ENCODE data around the gene AGAP2.

AGAP2 gene

DNA sequence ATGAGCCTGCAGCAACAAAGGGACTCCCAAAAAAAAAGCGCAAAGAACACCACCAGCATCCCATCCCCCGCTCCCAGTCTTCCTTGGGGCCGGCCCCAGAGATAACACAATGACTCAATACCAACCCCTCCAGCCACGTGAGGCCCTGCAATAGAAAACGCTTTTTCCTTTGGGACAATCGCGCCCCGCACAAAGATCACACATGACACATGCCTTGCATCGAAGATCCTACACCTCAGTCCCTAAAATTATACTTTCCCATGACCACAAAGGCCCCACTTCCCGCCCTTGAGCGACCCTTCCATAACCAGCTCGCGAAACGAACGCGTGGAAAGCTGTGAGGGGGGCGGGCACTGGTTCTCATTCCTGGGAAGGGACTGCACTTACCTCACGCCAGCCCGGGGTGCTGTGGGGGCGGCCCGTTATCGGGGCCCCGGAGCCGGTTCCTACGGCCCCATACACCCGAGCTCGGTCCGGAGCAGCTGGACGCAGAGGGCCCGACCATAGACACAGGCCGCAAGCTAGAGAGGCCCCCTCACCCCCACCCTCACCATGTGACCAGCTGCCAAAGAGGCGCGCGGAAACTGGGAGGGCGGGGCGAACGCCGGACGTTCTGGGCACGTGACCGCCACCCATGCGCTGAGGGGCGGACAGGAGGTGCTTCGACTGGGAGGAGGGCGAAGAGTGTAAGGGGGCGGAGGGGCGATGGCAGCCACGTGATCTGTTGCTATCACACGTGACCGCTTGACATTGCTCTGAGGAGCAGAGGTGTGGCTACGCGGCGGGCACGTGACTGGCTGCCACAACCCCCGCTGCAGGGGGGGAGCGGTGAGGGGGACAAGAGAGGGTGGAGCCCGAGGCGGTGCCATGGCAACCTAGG is 13.5 kb upstream of the AGAP2 start, which contains the start of gene CDK4:
TSS of gene CDK4 (minus strand) at position 523 of the 880 bp plus-strand sequence. CDS start 593 bp downstream, outside the sequence.
- peak within 1 kb of the TSS; percentile 96 for H3K9ac ChIP-seq (ENCODE audit: low read depth, low read length)
- peaks cover 32% of the 10 kb centered on the region for H3K27me3 ChIP-seq (ENCODE audit: control insufficient read depth, insufficient read depth, low read length)
- H3K9me3 ChIP-seq (ENCODE audit: control insufficient read depth, insufficient read depth, low read length): no peaks in the 10 kb centered on the region
- H3K4me1 ChIP-seq (ENCODE audit: control insufficient read depth, insufficient read depth, low read length): peaks cover 26% of the 10 kb centered on the region
- H3K27ac ChIP-seq (ENCODE audit: low read depth, low read length): peak within 1 kb of the TSS; percentile 90
- peaks cover 35% of the 10 kb centered on the region for H3K36me3 ChIP-seq (ENCODE audit: control insufficient read depth, insufficient read depth, low read length)
- H3K4me3 ChIP-seq (ENCODE audit: low read depth, low read length): peak within 1 kb of the TSS; percentile 91

DNA sequence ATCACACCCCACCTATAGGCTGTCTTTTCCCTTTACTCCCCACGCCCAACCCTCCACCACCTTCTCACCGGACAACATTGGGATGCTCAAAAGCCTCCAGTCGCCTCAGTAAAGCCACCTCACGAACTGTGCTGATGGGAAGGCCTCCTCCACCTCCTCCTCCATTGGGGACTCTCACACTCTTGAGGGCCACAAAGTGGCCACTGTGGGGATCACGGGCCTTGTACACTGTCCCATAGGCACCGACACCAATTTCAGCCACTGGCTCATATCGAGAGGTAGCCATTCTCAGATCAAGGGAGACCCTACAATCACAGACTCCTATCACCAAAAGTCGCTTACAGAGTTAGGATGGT is 12.9 kb upstream of the AGAP2 start:
- H3K27me3 ChIP-seq (ENCODE audit: control insufficient read depth, insufficient read depth, low read length): peaks cover 25% of the 10 kb centered on the region
- H3K9ac ChIP-seq (ENCODE audit: low read depth, low read length): peak overlapping the region; percentile 96
- peaks cover 41% of the 10 kb centered on the region for H3K36me3 ChIP-seq (ENCODE audit: control insufficient read depth, insufficient read depth, low read length)
- H3K9me3 ChIP-seq (ENCODE audit: control insufficient read depth, insufficient read depth, low read length): no peaks in the 10 kb centered on the region
- peak overlapping the region; percentile 91 for H3K4me3 ChIP-seq (ENCODE audit: low read depth, low read length)
- peaks cover 26% of the 10 kb centered on the region for H3K4me1 ChIP-seq (ENCODE audit: control insufficient read depth, insufficient read depth, low read length)
- H3K27ac ChIP-seq (ENCODE audit: low read depth, low read length): peak overlapping the region; percentile 90

DNA sequence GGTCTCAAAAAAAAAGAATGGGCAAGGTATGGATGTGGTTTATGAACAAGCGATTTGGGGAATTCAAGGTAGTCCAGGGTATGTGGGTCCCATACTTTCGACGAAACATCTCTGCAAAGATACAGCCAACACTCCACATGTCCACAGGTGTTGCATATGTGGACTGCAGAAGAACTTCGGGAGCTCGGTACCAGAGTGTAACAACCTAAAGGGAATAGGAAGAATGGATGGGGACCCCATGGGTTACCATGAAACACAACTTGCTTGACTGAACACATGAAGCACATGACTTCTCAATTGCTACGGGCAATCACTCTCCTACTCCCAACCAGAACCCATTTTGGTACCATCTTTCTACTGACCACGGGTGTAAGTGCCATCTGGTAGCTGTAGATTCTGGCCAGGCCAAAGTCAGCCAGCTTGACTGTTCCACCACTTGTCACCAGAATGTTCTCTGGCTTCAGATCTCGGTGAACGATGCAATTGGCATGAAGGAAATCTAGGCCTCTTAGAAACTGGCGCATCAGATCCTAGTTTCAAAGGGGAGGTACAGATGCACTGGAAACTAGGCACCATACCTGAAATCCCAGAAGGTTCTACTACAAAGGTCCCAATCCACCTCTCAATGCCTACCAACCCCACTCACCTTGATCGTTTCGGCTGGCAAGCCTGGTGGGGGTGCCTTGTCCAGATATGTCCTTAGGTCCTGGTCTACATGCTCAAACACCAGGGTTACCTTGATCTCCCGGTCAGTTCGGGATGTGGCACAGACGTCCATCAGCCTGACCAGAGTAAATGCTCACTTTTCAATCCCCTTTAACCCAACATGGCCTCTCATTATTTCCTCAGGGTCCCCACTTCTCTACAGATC is 12.3 kb upstream of the AGAP2 start:
- Histone ChIP-seq H3K36me3 (ENCODE audit: control insufficient read depth, insufficient read depth, low read length) (peaks cover 45% of the 10 kb centered on the region), H3K4me1 (ENCODE audit: control insufficient read depth, insufficient read depth, low read length) (peaks cover 22% of the 10 kb centered on the region), H3K4me3 (ENCODE audit: low read depth, low read length) (peak overlapping the region; percentile 91), H3K27me3 (ENCODE audit: control insufficient read depth, insufficient read depth, low read length) (peaks cover 19% of the 10 kb centered on the region), H3K9ac (ENCODE audit: low read depth, low read length) (peak overlapping the region; percentile 96; the same call in 1 of the 2 replicates), H3K27ac (ENCODE audit: low read depth, low read length) (peak overlapping the region; percentile 90), H3K9me3 (ENCODE audit: control insufficient read depth, insufficient read depth, low read length) (no peaks in the 10 kb centered on the region)

DNA sequence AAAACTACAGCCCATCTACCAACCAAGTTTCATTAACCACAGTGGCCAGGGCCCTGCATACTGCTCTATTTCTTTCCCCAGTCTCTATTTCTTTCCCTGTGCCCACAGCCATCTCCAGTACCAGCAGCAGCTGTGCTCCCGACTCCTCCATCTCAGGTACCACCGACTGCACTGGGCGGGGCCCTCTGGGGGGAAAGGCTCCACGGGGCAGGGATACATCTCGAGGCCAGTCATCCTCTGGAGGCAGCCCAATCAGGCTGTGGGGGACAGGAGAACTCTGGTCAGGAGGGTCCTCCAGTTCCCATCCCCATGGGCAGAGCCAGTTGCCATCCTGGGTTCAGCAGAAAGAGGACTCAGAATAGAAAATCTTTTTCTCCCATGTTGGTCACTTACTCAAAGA is 10.5 kb upstream of the AGAP2 start:
- no peak overlapping the region for H3K4me3 ChIP-seq (ENCODE audit: low read depth, low read length)
- peaks cover 10% of the 10 kb centered on the region for H3K27me3 ChIP-seq (ENCODE audit: control insufficient read depth, insufficient read depth, low read length)
- no peak overlapping the region for H3K9ac ChIP-seq (ENCODE audit: low read depth, low read length)
- H3K4me1 ChIP-seq (ENCODE audit: control insufficient read depth, insufficient read depth, low read length): peaks cover 19% of the 10 kb centered on the region
- no peaks in the 10 kb centered on the region for H3K9me3 ChIP-seq (ENCODE audit: control insufficient read depth, insufficient read depth, low read length)
- peaks cover 45% of the 10 kb centered on the region for H3K36me3 ChIP-seq (ENCODE audit: control insufficient read depth, insufficient read depth, low read length)
- H3K27ac ChIP-seq (ENCODE audit: low read depth, low read length): no peak overlapping the region

DNA sequence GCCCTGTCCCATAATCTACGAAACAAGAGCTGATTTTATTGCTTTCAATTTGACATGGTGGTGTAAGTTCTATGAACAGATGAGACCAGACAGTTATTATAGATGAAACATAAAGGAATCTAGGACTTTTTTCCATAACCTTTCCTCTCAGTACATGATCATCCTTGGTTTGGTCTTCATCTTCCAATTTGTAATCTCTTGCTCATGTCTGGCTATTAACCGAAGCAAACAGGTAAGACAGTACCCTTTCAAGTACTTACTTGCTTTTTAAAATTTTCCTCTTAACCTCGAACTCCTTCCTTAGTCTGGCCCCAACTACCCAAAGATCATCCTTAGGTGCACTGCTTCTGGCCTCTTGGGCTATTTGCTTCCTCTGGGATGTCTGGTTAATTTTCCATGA is 7.5 kb upstream of the AGAP2 start:
- Histone ChIP-seq H3K27ac (ENCODE audit: low read depth, low read length) (peak overlapping the region; percentile 99), H3K4me1 (ENCODE audit: control insufficient read depth, insufficient read depth, low read length) (peaks cover 4% of the 10 kb centered on the region), H3K9ac (ENCODE audit: low read depth, low read length) (no peak overlapping the region), H3K9me3 (ENCODE audit: control insufficient read depth, insufficient read depth, low read length) (no peaks in the 10 kb centered on the region), H3K36me3 (ENCODE audit: control insufficient read depth, insufficient read depth, low read length) (peaks cover 44% of the 10 kb centered on the region), H3K27me3 (ENCODE audit: control insufficient read depth, insufficient read depth, low read length) (peaks cover 18% of the 10 kb centered on the region), H3K4me3 (ENCODE audit: low read depth, low read length) (peak overlapping the region; percentile 92)

DNA sequence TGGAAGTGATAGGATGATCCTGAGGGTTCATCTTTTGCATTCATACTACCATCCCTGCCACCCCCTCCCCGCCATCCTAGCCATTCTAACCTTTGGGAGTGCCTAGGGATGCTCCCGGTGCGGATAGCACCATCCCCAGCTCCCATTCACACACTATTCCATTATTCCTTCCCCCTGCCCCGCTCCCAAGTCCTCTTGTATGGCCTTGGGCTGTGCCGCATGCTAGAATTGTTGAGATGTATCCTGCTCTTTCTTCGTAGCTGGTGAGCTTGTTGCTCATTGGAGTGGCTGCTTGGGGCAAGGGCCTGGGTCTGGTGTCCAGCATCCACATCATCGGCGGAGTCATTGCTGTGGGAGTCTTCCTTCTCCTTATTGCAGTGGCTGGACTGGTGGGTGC is 6.9 kb upstream of the AGAP2 start:
- no peaks in the 10 kb centered on the region for H3K4me1 ChIP-seq (ENCODE audit: control insufficient read depth, insufficient read depth, low read length)

DNA sequence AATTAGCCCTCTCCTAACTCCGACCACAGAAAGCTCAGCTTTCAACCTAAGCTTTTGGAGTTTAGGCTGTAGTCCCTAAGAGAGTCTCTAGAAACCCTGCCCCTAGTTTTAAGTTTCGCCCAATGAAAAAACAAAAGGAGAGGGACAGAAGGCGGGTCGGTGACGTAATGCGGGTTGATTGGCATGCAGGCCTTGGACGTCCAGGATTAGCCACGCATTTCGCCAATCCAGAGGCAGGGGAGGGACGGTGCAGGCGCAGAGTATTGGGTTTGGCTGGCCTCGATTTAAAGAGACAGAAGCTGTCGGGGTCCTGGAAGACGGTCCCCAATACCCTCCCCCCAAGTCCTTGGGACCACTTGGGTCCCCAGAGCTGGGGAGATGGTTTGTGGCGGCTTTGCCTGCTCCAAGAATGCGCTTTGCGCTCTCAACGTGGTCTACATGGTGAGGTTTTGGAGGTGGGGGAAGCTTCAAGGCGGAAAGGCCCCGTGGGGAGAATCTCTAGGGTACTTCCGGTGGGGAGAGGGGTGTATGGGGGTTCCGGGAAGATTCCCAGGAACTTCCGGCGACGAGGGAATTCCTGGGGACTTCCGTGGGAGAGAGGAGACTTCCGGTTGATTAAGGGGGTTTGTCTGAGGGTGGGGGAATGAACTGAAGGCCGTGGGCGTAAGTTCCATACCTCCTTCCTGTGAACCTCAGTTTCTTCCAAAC is 6.4 kb upstream of the AGAP2 start, which contains the start of gene TSPAN31:
TSS of gene TSPAN31 (plus strand) at position 263 of the 708 bp plus-strand sequence. CDS start at position 379, 116 bp downstream.
- H3K9ac ChIP-seq (ENCODE audit: low read depth, low read length): peak within 1 kb of the TSS; percentile 93
- peak within 1 kb of the TSS; percentile 99 for H3K27ac ChIP-seq (ENCODE audit: low read depth, low read length)
- no peaks in the 10 kb centered on the region for H3K9me3 ChIP-seq (ENCODE audit: control insufficient read depth, insufficient read depth, low read length)
- H3K27me3 ChIP-seq (ENCODE audit: control insufficient read depth, insufficient read depth, low read length): peaks cover 29% of the 10 kb centered on the region
- peak within 1 kb of the TSS; percentile 92 for H3K4me3 ChIP-seq (ENCODE audit: low read depth, low read length)
- H3K4me1 ChIP-seq (ENCODE audit: control insufficient read depth, insufficient read depth, low read length): no peaks in the 10 kb centered on the region
- H3K36me3 ChIP-seq (ENCODE audit: control insufficient read depth, insufficient read depth, low read length): peaks cover 34% of the 10 kb centered on the region

More for the DNA sequence above, 6.9 kb upstream of the AGAP2 start:
- Histone ChIP-seq H3K9ac (ENCODE audit: low read depth, low read length) (peak overlapping the region; percentile 93), H3K36me3 (ENCODE audit: control insufficient read depth, insufficient read depth, low read length) (peaks cover 39% of the 10 kb centered on the region), H3K27me3 (ENCODE audit: control insufficient read depth, insufficient read depth, low read length) (peaks cover 23% of the 10 kb centered on the region), H3K4me3 (ENCODE audit: low read depth, low read length) (peak overlapping the region; percentile 92), H3K9me3 (ENCODE audit: control insufficient read depth, insufficient read depth, low read length) (no peaks in the 10 kb centered on the region), H3K27ac (ENCODE audit: low read depth, low read length) (peak overlapping the region; percentile 99)

DNA sequence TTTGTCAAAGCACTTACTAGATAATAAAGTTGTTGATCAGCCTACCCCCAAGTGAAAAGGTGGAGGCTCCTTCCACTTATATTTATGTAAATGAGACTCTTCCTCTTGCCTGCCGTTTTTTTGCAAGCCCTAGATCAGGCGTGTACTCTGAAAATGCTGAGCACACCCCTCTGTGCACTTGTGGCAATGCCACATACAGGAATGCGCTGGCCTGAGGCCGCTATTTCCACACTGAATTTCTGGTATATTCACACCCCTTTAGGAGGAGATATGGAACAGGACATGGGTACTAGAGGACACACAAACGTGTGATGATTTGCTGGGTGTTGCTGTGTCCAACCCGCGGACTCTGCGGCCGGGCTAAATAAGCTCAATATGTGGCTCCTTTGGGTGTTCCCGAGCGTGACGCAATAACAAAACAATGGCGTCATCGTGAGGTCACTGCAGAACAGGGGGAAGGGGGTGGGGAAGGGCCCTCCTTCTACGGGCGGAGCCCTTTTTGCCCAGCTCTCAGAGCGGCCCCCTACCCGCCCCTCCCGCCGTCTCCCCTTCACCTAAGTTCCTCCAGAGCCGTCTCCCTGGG is 5.7 kb upstream of the AGAP2 start:
- peak overlapping the region; percentile 99 for H3K27ac ChIP-seq (ENCODE audit: low read depth, low read length)
- H3K9ac ChIP-seq (ENCODE audit: low read depth, low read length): peak overlapping the region; percentile 93; the same call in 1 of the 2 replicates

DNA sequence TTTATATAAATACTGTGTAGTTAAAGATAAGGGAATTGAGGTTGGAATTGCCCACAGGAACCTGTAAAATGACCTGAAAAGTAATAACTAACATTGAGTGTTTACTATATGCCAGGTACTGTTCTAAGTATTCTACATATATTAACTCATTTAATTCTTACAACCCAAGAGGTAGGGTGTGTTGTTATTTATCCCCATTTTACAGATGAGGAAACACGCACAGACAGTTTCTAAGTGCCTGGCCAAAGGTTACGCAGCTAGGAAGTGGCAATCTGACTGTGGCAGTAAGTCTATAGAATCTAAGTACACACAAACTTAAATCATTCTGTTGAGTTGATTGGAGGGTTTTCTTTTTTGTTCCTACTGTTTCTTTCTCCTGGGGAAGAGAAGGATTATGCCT is 5.2 kb upstream of the AGAP2 start:
- no peak overlapping the region for H3K4me3 ChIP-seq (ENCODE audit: low read depth, low read length)
- no peaks in the 10 kb centered on the region for H3K9me3 ChIP-seq (ENCODE audit: control insufficient read depth, insufficient read depth, low read length)
- H3K4me1 ChIP-seq (ENCODE audit: control insufficient read depth, insufficient read depth, low read length): peaks cover 8% of the 10 kb centered on the region; the same call in 1 of the 2 replicates
- H3K36me3 ChIP-seq (ENCODE audit: control insufficient read depth, insufficient read depth, low read length): peaks cover 25% of the 10 kb centered on the region
- H3K27me3 ChIP-seq (ENCODE audit: control insufficient read depth, insufficient read depth, low read length): peaks cover 40% of the 10 kb centered on the region
- no peak overlapping the region for H3K9ac ChIP-seq (ENCODE audit: low read depth, low read length)
- no peak overlapping the region for H3K27ac ChIP-seq (ENCODE audit: low read depth, low read length)

More for the DNA sequence above, 5.7 kb upstream of the AGAP2 start:
- H3K9me3 ChIP-seq (ENCODE audit: control insufficient read depth, insufficient read depth, low read length): no peaks in the 10 kb centered on the region
- H3K36me3 ChIP-seq (ENCODE audit: control insufficient read depth, insufficient read depth, low read length): peaks cover 30% of the 10 kb centered on the region
- H3K4me3 ChIP-seq (ENCODE audit: low read depth, low read length): peak overlapping the region; percentile 92
- H3K4me1 ChIP-seq (ENCODE audit: control insufficient read depth, insufficient read depth, low read length): peaks cover 5% of the 10 kb centered on the region; the same call in 1 of the 2 replicates
- peaks cover 35% of the 10 kb centered on the region for H3K27me3 ChIP-seq (ENCODE audit: control insufficient read depth, insufficient read depth, low read length)

All from HUES48 (cell line).